Stomach (tissue), 9 donors: ENCODE measurements around the gene FAM180B. TPM values are rescaled to one million over a fixed set of nuclear protein-coding genes. Genes with fewer than 3 reads are reported as not detected.
"Not testable (repeated sequence)": the region's sequence is repeated elsewhere in the genome, so short reads cannot be mapped to it uniquely, and the experiment has no call there.

ENCODE experiments used
- DNase-seq, 2 donors: peaks; one replicate each; pipeline versions ENCODE4 v3.0.0 to v3.0.0-alpha.2; 2013 to 2019
- H3K27ac ChIP-seq, 5 donors: fragments of 200-600 bp in 4 of 5; sonication (generic) in 4 of 5; one replicate each; pipeline ENCODE4 v1.5.1; 2013 to 2019; ENCODE audit warnings: mild to moderate bottlenecking in 1 of 5, moderate library complexity in 1 of 5
- H3K27me3 ChIP-seq, 3 donors: fragments of 200-600 bp; sonication (generic); one replicate each; pipeline ENCODE4 v1.5.1; 2017 to 2019; ENCODE audit warnings: mixed run types in 1 of 3
- H3K36me3 ChIP-seq, 4 donors: fragments of 200-600 bp; sonication (generic); 1 replicate in 3 of 4; 2 replicates in 1 of 4; pipeline ENCODE4 v1.5.1; 2016 to 2019
- H3K4me1 ChIP-seq, 4 donors: fragments of 200-600 bp; sonication (generic); one replicate each; pipeline ENCODE4 v1.5.1; 2016 to 2019
- H3K4me3 ChIP-seq, 4 donors: fragments of 200-600 bp; sonication (generic) in 3 of 4; one replicate each; pipeline ENCODE4 v1.5.1; 2016 to 2019; ENCODE audit warnings: mild to moderate bottlenecking in 1 of 4
- H3K9me3 ChIP-seq, 4 donors: fragments of 200-600 bp; sonication (generic); one replicate each; pipeline ENCODE4 v1.5.1; 2016 to 2019
- EP300 ChIP-seq: sonication (generic); formaldehyde crosslinking; IDR thresholded peaks from one replicate; pipeline ENCODE4 v1.6.1; 2017; ENCODE audit warnings: antibody characterized with exemption
- POLR2A ChIP-seq, 4 donors: fragments of 450-650 bp; IDR thresholded peaks; one replicate each; pipeline ENCODE4 v1.6.1; 2016; ENCODE audit warnings: antibody characterized with exemption in 4 of 4, control low read depth in 2 of 4, mild to moderate bottlenecking in 1 of 4, moderate library complexity in 1 of 4
- POLR2AphosphoS5 ChIP-seq, 3 donors: sonication (generic); formaldehyde crosslinking; IDR thresholded peaks; one replicate each; pipeline ENCODE4 v1.6.1; 2016; ENCODE audit warnings: antibody characterized with exemption in 3 of 3
- WGBS, 5 donors: extraction: QIAGEN DNeasy Blood & Tissue Kit in 3 of 5; methylation state at CpG; one replicate each; pipeline versions ENCODE4 v1.1.5 to v1.1.7; 2013 to 2018; 5-methylcytosine and 5-hydroxymethylcytosine counted together
- intact Hi-C: fragments of 100-400 bp; cut with DNase I; formaldehyde crosslinking; loops from one replicate; pipeline ENCODE4 v1.15.1; 2023; ENCODE audit warnings: low total_unique reads
- polyA plus RNA-seq, 3 donors: library from polyadenylated mRNA; stranded (reverse); fragments of 200-250 nt; gene quantifications; one replicate each; pipeline ENCODE4 v1.2.3, GENCODE V29; 2013
- total RNA-seq, 5 donors: library from RNA; depleted of rRNA; stranded (reverse); fragments of >200 nt; gene quantifications; one replicate each; pipeline versions ENCODE4 v1.1.0 to v1.2.3, GENCODE V29; 2014 to 2016
- TF ChIP-seq, protein P1 (sequence below), 7 experiments: fragments of 450-650 bp in 4 of 7; fragments of 200-600 bp in 3 of 7; sonication (generic) in 3 of 7; IDR thresholded peaks; one replicate each; pipeline ENCODE4 v1.5.1; 2016 to 2019; ENCODE audit warnings: antibody characterized with exemption in 7 of 7, control low read depth in 2 of 7, mild to moderate bottlenecking in 1 of 7
- donor health status: healthy with polysubstance abuse.
- donor health status: Bipolar disorder and iron deficiency.
- donor health status: healthy.

Gene FAM180B
- total and polyA plus RNA-seq, 8 donors: 0.37 to 1.2 TPM; not detected in 6

DNA sequence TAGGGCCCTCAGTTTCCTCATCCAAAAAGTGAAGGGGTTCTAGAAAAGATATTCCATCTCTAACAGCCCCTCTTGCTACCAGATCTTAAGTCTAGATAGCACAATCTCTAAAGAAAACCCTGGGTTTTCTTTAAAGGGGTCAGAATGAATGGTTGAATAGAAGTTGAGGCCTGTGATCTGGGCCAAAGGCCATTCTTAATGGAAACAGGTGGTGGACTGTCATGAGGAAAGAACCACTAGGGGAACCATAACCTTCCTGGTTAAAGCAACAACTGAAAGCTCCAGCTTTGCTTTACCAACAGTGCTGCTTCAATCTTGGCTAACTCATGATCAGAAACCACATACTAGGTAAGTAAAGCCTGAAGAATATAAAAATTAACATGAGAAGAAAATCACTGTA lies 35.4 kb upstream of the FAM180B start:
- peak in 1 of 2 donors; percentile 51 for DNase-seq
- Histone ChIP-seq H3K27ac (peak overlapping the region in 3 of 5 donors; percentile 92 to 97 (median 93)), H3K4me1 (peaks cover 24 to 68% (median 52%) of the 10 kb centered on the region in 4 donors), H3K4me3 (peak overlapping the region in 2 of 4 donors; percentile 99), H3K36me3 (peaks cover 0 to 4% (median 0%) of the 10 kb centered on the region in 4 donors), H3K27me3 (no peaks in the 10 kb centered on the region), H3K9me3 (no peaks in the 10 kb centered on the region)
- TF ChIP-seq POLR2A (IDR thresholded peaks at IDR 0.05) (no peak), EP300 (no peak), POLR2AphosphoS5 (IDR thresholded peaks at IDR 0.05) (no peak)
- TF ChIP-seq, protein P1, sequence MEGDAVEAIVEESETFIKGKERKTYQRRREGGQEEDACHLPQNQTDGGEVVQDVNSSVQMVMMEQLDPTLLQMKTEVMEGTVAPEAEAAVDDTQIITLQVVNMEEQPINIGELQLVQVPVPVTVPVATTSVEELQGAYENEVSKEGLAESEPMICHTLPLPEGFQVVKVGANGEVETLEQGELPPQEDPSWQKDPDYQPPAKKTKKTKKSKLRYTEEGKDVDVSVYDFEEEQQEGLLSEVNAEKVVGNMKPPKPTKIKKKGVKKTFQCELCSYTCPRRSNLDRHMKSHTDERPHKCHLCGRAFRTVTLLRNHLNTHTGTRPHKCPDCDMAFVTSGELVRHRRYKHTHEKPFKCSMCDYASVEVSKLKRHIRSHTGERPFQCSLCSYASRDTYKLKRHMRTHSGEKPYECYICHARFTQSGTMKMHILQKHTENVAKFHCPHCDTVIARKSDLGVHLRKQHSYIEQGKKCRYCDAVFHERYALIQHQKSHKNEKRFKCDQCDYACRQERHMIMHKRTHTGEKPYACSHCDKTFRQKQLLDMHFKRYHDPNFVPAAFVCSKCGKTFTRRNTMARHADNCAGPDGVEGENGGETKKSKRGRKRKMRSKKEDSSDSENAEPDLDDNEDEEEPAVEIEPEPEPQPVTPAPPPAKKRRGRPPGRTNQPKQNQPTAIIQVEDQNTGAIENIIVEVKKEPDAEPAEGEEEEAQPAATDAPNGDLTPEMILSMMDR (IDR thresholded peaks at IDR 0.05): no peak
- intact Hi-C loops: no loop called here

DNA sequence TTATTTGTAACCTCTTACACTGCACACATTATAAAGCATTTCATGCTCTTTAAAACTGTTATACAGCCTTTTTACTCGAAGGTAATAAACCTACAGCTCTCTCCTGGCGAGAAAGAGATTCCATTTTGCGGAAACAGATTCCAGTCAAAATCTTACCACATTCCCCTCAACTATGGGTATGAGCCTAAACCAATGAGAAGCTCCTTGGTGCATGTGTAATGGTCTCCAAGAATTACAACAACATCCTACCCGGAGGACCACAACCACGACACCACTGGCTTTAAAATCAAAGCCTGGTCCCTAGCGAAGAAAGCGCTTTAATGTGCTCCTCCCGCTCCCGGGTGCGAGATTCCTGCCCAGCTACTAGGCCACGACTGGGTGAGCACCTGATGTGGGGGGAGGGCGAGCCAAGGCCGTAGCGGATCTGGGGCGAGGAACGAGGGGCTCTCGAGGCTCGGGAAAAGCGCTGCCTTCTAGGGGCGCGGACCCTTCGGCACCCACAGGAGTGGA lies 34.4 kb upstream of the FAM180B start:
- peak in 1 of 2 donors; percentile 67 for DNase-seq
- TF ChIP-seq POLR2A (IDR thresholded peaks at IDR 0.05) (no peak), EP300 (no peak), POLR2AphosphoS5 (IDR thresholded peaks at IDR 0.05) (no peak)
- TF ChIP-seq, protein P1 (IDR thresholded peaks at IDR 0.05): no peak
- 1 to 2% (median 1%) methylated on average over 19 to 22 of the region's 22 CpGs for WGBS, 5 donors

DNA sequence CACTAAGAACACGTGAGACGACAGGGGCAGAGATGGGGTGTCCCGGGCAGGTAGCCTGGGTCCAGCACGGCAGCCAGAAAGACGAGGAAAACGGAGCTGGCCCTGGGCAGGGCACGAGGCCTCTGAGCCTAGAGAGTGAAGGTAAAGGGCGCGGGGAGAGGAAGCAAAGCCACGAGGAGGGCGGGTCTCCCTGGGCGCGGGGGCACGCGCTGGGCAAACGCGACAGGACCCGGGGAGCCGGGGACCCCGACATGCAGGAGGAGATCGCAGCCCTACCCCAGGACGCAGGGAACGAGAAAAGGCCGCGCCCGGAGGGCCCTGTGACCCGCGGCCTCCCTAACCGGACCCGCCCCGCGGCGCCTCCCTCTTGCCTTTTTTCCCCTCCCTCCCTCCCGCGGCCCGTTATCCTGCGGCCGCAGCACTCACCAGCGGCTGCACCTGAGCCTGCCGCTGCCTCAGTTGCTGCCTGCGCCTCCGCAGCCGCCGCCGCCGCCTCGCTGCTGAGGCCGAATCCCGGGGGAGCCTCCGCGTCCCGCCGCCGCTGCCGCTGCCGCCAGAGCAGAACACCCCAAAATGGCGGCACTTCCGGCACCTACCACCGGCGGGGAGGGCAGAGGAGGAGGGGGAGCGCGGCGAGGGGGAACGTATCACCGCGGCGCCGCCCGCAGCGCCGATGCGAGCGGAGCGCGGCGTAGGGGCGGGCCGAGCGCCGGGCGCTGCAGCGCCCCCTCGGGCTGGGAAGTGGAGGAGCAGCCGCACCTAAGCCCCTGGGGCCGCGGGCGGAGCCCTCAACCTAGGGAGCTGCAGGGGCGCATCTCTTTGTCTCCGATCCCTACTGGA lies 33.7 kb upstream of the FAM180B start, which contains the start of gene CELF1:
Gene CELF1 (minus strand): TSS at position 567 of the 840 bp plus-strand sequence. CDS start 53,609 bp downstream, outside the sequence.
- peak; percentile 92 to 98 for DNase-seq
- no peaks in the 10 kb centered on the region for H3K27me3 ChIP-seq
- intact Hi-C loops: no loop called here
- TF ChIP-seq POLR2A (IDR thresholded peaks at IDR 0.05) (no peak), EP300 (no peak), POLR2AphosphoS5 (IDR thresholded peaks at IDR 0.05) (peak; percentile 38 to 87 (median 76))
- TF ChIP-seq, protein P1 (IDR thresholded peaks at IDR 0.05): peak in 5 of 7 experiments; percentile 47 to 95 (median 94)
- peak within 1 kb of the TSS; percentile 84 to 99 (median 92) for H3K4me3 ChIP-seq
- H3K9me3 ChIP-seq: no peaks in the 10 kb centered on the region
- peaks cover 0 to 4% (median 0%) of the 10 kb centered on the region in 4 donors for H3K36me3 ChIP-seq
- WGBS, 5 donors: 0 to 2% (median 0%) methylated on average over 52 to 87 of the region's 89 CpGs
- H3K4me1 ChIP-seq: peaks cover 15 to 53% (median 42%) of the 10 kb centered on the region in 4 donors
- H3K27ac ChIP-seq: peak within 1 kb of the TSS; percentile 87 to 97 (median 93)

More for the DNA sequence above, 34.4 kb upstream of the FAM180B start:
- peak overlapping the region; percentile 84 to 99 (median 92) for H3K4me3 ChIP-seq
- no peaks in the 10 kb centered on the region for H3K9me3 ChIP-seq
- intact Hi-C loops: no loop called here
- H3K27ac ChIP-seq: peak overlapping the region; percentile 87 to 97 (median 93)
- H3K27me3 ChIP-seq: no peaks in the 10 kb centered on the region
- peaks cover 22 to 59% (median 48%) of the 10 kb centered on the region in 4 donors for H3K4me1 ChIP-seq
- peaks cover 0 to 4% (median 0%) of the 10 kb centered on the region in 4 donors for H3K36me3 ChIP-seq

DNA sequence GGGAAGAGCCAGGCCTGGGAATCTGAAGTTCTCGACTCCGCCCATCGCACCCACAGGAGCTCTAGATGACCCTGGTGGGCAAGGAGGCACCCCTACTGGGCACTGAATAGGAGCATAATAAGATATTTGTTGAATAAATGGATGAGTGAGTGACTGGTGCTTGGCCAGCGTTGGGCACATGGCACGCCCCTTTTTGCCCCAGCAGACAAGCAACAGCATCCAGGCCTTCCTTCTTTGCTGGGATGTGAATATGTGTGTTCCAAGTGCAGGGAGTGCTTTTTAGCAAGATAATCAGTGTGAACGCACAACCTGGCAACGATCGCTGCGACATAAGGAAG lies 33.1 kb upstream of the FAM180B start:
- peaks cover 11 to 47% (median 36%) of the 10 kb centered on the region in 4 donors for H3K4me1 ChIP-seq
- intact Hi-C loops: no loop called here
- peak overlapping the region; percentile 87 to 97 (median 93) for H3K27ac ChIP-seq
- no peaks in the 10 kb centered on the region for H3K9me3 ChIP-seq
- peaks cover 0 to 4% (median 0%) of the 10 kb centered on the region in 4 donors for H3K36me3 ChIP-seq
- WGBS, 5 donors: 7 to 10% (median 8%) methylated on average over 9 of the region's 9 CpGs
- DNase-seq: peak in 1 of 2 donors; percentile 27
- H3K27me3 ChIP-seq: no peaks in the 10 kb centered on the region
- no peak for TF ChIP-seq POLR2A (IDR thresholded peaks at IDR 0.05)
- no peak for TF ChIP-seq POLR2AphosphoS5 (IDR thresholded peaks at IDR 0.05)
- TF ChIP-seq, protein P1 (IDR thresholded peaks at IDR 0.05): peak in 1 of 7 experiments; percentile 12
- TF ChIP-seq EP300: no peak
- H3K4me3 ChIP-seq: peak overlapping the region; percentile 84 to 99 (median 92)

DNA sequence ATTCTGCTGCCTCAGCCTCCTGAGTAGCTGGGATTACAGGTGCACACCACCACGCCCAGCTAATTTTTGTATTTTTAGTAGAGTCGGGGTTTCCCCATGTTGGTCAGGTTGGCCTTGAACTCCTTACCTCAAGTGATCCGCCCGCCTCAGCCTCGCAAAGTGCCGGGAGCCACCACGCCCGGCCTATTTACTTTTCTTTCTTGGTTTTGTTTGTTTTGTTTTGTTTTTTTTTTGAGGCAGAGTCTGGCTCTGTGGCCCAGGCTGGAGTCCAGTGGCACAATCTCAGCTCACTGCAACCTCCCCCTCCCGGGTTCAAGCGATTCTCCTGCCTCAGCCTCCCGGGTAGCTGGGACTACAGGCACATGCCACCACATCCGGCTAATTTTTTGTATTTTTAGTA lies 29.5 kb upstream of the FAM180B start:
- intact Hi-C loops, DNase-seq, H3K4me3 ChIP-seq, H3K27me3 ChIP-seq, H3K36me3 ChIP-seq, H3K9me3 ChIP-seq, H3K27ac ChIP-seq: not testable (repeated sequence)
- WGBS, 5 donors: 56 to 74% (median 71%) methylated on average over 12 of the region's 12 CpGs
- peaks cover 0 to 10% (median 5%) of the 10 kb centered on the region in 4 donors for H3K4me1 ChIP-seq
